ENCODE measurements around the gene AOPEP. TPM values are rescaled to one million over a fixed set of nuclear protein-coding genes. Genes with fewer than 3 reads are reported as not detected.

Gene AOPEP
- total RNA-seq, 4 donors from 2014 or later: 149 to 306 (median 193) TPM

DNA sequence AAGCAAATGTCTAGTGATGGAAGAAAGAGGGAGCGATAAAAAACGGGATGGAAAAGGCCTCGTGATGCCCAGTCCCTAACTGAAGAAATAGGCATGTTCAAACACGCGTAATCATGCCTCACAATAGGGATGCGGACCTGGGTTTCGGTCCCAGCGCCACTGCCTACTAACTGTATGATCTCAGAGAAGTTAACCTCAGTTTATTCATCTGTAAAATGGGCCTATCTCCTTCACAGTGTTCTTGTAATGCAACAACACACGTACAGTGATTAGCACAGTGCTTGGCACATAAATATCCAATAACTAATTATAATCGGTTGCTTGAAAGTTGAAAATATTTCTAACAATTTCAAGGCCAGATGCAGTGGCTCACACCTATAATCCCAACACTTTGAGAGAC lies 409.3 kb downstream of the AOPEP start:
- H3K4me3 ChIP-seq: no peak overlapping the region
- 95% methylated on average over 10 of the region's 10 CpGs for WGBS
- no peaks in the 10 kb centered on the region for H3K9me3 ChIP-seq
- no peaks in the 10 kb centered on the region for H3K27me3 ChIP-seq
- DNase-seq (ENCODE audit: low spot score in 2 of 2): no peak
- no peak overlapping the region for H3K27ac ChIP-seq
- TF ChIP-seq, protein P1, sequence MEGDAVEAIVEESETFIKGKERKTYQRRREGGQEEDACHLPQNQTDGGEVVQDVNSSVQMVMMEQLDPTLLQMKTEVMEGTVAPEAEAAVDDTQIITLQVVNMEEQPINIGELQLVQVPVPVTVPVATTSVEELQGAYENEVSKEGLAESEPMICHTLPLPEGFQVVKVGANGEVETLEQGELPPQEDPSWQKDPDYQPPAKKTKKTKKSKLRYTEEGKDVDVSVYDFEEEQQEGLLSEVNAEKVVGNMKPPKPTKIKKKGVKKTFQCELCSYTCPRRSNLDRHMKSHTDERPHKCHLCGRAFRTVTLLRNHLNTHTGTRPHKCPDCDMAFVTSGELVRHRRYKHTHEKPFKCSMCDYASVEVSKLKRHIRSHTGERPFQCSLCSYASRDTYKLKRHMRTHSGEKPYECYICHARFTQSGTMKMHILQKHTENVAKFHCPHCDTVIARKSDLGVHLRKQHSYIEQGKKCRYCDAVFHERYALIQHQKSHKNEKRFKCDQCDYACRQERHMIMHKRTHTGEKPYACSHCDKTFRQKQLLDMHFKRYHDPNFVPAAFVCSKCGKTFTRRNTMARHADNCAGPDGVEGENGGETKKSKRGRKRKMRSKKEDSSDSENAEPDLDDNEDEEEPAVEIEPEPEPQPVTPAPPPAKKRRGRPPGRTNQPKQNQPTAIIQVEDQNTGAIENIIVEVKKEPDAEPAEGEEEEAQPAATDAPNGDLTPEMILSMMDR (IDR thresholded peaks at IDR 0.05): no peak
- no peak for TF ChIP-seq EP300 (IDR thresholded peaks at IDR 0.05)
- peaks cover 11% of the 10 kb centered on the region for H3K4me1 ChIP-seq
- no peaks in the 10 kb centered on the region for H3K36me3 ChIP-seq

Other genes starting within 250 kb of the AOPEP start
- gene PCAT7, start 171.6 kb upstream of the AOPEP start, total RNA-seq: under 1 TPM in 1 of 4 donors, not detected in 3; 0.87 TPM
- gene FBP2, start 132.9 kb upstream of the AOPEP start, total RNA-seq: not detected
- 10 to 100 TPM in 3 of 4 donors, 1 to 10 TPM in 1; 4.5 to 15.2 (median 11.3) TPM for gene FBP1, start 87.2 kb upstream of the AOPEP start, total RNA-seq

Measured in suprapubic skin (tissue), 4 donors.